Spleen (tissue), 7 donors: ENCODE data around the gene CKLF.

Experiments
- CTCF ChIP-seq, 11 experiments: fragments of 200-600 bp in 7 of 11; fragments of 450-650 bp in 4 of 11; sonication (generic) in 4 of 11; IDR thresholded peaks in 8 of 11; conservative IDR thresholded peaks in 3 of 11; 1 replicate in 7 of 11; 2 replicates in 4 of 11; pipeline versions ENCODE4 v1.4.0 to v1.8.0; 2016 to 2021; ENCODE audit warnings: antibody characterized with exemption in 11 of 11, inconsistent platforms in 4 of 11, mild to moderate bottlenecking in 1 of 11
- POLR2A ChIP-seq, 3 donors: fragments of 450-650 bp; IDR thresholded peaks; one replicate each; pipeline ENCODE4 v1.5.1; 2017; ENCODE audit warnings: antibody characterized with exemption in 3 of 3, mild to moderate bottlenecking in 1 of 3
- donor health status: DM: no; HTN: no; CAD: no; lungs with moderate emphysema.
- donor health status: DM: no; HTN: no; CAD: no.
- donor health status: DM: no; HTN: no; CAD: no.

- no peak for TF ChIP-seq CTCF (IDR thresholded peaks at IDR 0.05 in 8 of 11, conservative IDR thresholded peaks at IDR 0.05 in 3 of 11)
- no peak for TF ChIP-seq POLR2A (IDR thresholded peaks at IDR 0.05)
Observed at GRCh38 chr16:66580605-66581209, 28.3 kb downstream of the CKLF start.
